Thyroid gland (tissue), 4 donors: Measurements from ENCODE around the gene MYLK4. TPM values are rescaled to one million over a fixed set of nuclear protein-coding genes. Genes with fewer than 3 reads are reported as not detected.
A peak's percentile ranks its signal among the peaks of the same experiment; 100 is the strongest.

ENCODE experiments used
- DNase-seq, 2 donors: peaks; one replicate each; pipeline ENCODE4 v3.0.0-alpha.2; 2019
- H3K27ac ChIP-seq, 3 donors: fragments of 200-600 bp; sonication (generic); 1 replicate in 2 of 3; 2 replicates in 1 of 3; pipeline ENCODE4 v1.5.1; 2016 to 2019; ENCODE audit warnings: mild to moderate bottlenecking in 1 of 3, moderate library complexity in 1 of 3
- H3K27me3 ChIP-seq: fragments of 200-600 bp; sonication (generic); one replicate; pipeline ENCODE4 v1.5.1; 2019
- H3K36me3 ChIP-seq, 2 donors: fragments of 200-600 bp; sonication (generic); one replicate each; pipeline ENCODE4 v1.5.1; 2016 to 2019
- H3K4me1 ChIP-seq, 2 donors: fragments of 200-600 bp; sonication (generic); one replicate each; pipeline ENCODE4 v1.5.1; 2017 to 2019
- H3K4me3 ChIP-seq, 3 donors: fragments of 200-600 bp; sonication (generic); replicated peaks in 1 of 3; 1 replicate in 2 of 3; 2 replicates in 1 of 3; pipeline ENCODE4 v1.5.1; 2016; ENCODE audit warnings: mild to moderate bottlenecking in 1 of 3
- H3K9me3 ChIP-seq: fragments of 200-600 bp; sonication (generic); one replicate; pipeline ENCODE4 v1.5.1; 2017
- POLR2A ChIP-seq, 2 donors: fragments of 450-650 bp; IDR thresholded peaks; one replicate each; pipeline ENCODE4 v1.6.1; 2017; ENCODE audit warnings: antibody characterized with exemption in 2 of 2, mild to moderate bottlenecking in 2 of 2, moderate library complexity in 1 of 2
- WGBS, 2 donors: methylation state at CpG; one replicate each; pipeline ENCODE4 v1.1.5; 2017; 5-methylcytosine and 5-hydroxymethylcytosine counted together
- intact Hi-C: fragments of 100-400 bp; cut with DNase I; formaldehyde crosslinking; loops from one replicate; pipeline ENCODE4 v1.15.1; 2023
- total RNA-seq, 4 donors: library from RNA; depleted of rRNA; stranded (reverse); fragments of >200 nt; gene quantifications; one replicate each; pipeline ENCODE4 v1.2.3, GENCODE V29; 2016
- TF ChIP-seq, protein P1 (sequence below), 6 experiments: fragments of 200-600 bp in 3 of 6; fragments of 450-650 bp in 3 of 6; sonication (generic) in 3 of 6; IDR thresholded peaks; one replicate each; pipeline ENCODE4 v1.5.1; 2016 to 2019; ENCODE audit warnings: antibody characterized with exemption in 6 of 6, mild to moderate bottlenecking in 2 of 6, inconsistent platforms in 1 of 6, moderate library complexity in 1 of 6

Gene MYLK4
- total RNA-seq, 4 donors from 2014 or later: 0.94 to 1.8 (median 1.1) TPM

DNA sequence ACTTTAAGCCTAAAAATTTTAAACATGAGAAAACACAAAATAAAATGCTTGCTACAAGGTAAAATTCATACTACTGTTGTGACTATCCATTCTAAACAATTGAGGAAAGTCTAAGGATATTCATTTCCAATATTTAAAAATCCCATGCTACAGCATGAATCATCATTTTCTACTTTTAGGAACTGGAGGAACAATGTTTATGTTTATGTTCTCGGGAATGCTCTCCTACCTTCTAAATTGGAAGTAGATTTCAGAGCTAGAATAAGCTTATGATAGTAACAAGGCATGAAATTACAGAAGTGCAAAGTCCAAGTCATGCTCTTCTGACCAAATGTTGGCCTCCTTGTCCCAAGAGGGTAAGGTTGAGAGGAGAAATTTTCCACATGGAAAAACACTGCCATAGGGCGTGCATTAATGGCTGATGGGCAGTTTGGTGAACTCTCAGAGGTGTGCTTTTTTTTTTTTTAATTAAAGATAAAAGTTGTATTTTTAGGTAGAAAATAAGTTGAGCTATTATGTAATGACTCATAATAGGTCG lies 6.0 kb upstream of the MYLK4 start:
- no peaks in the 10 kb centered on the region for H3K36me3 ChIP-seq
- no peaks in the 10 kb centered on the region for H3K27me3 ChIP-seq
- H3K9me3 ChIP-seq: no peaks in the 10 kb centered on the region
- H3K27ac ChIP-seq: no peak overlapping the region
- no peaks in the 10 kb centered on the region for H3K4me1 ChIP-seq
- 83 to 84% methylated on average over 3 of the region's 3 CpGs for WGBS, 2 donors
- DNase-seq: no peak
- TF ChIP-seq, protein P1, sequence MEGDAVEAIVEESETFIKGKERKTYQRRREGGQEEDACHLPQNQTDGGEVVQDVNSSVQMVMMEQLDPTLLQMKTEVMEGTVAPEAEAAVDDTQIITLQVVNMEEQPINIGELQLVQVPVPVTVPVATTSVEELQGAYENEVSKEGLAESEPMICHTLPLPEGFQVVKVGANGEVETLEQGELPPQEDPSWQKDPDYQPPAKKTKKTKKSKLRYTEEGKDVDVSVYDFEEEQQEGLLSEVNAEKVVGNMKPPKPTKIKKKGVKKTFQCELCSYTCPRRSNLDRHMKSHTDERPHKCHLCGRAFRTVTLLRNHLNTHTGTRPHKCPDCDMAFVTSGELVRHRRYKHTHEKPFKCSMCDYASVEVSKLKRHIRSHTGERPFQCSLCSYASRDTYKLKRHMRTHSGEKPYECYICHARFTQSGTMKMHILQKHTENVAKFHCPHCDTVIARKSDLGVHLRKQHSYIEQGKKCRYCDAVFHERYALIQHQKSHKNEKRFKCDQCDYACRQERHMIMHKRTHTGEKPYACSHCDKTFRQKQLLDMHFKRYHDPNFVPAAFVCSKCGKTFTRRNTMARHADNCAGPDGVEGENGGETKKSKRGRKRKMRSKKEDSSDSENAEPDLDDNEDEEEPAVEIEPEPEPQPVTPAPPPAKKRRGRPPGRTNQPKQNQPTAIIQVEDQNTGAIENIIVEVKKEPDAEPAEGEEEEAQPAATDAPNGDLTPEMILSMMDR (IDR thresholded peaks at IDR 0.05): no peak
- TF ChIP-seq POLR2A (IDR thresholded peaks at IDR 0.05): no peak
- H3K4me3 ChIP-seq: no peak overlapping the region
- intact Hi-C loops: no loop called here

DNA sequence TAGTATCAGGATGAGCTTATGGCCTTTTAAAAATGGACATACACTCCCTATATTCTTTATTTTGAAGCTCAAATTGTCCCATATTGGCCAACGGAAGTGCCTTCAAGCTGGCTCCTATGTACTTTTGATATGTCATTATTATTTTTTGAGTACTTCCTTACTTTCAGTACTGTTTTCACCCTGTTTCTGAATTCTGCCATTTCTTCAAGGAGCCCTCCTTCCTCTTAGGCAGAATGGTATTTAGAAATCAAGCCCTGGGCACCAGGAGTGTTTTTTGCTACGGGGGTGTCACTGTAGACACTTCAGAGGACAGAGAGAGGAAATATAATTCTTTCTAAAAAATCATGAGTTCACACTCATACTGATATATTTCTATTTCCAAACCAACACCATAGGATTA lies 5.5 kb upstream of the MYLK4 start:
- Histone ChIP-seq H3K27ac (no peak overlapping the region), H3K4me3 (no peak overlapping the region), H3K27me3 (no peaks in the 10 kb centered on the region), H3K36me3 (no peaks in the 10 kb centered on the region), H3K4me1 (no peaks in the 10 kb centered on the region), H3K9me3 (no peaks in the 10 kb centered on the region)
- WGBS, 2 donors: 80 to 86% methylated on average over 2 of the region's 2 CpGs
- no peak for DNase-seq
- no peak for TF ChIP-seq POLR2A (IDR thresholded peaks at IDR 0.05)
- TF ChIP-seq, protein P1 (IDR thresholded peaks at IDR 0.05): no peak
- intact Hi-C loops: no loop called here

DNA sequence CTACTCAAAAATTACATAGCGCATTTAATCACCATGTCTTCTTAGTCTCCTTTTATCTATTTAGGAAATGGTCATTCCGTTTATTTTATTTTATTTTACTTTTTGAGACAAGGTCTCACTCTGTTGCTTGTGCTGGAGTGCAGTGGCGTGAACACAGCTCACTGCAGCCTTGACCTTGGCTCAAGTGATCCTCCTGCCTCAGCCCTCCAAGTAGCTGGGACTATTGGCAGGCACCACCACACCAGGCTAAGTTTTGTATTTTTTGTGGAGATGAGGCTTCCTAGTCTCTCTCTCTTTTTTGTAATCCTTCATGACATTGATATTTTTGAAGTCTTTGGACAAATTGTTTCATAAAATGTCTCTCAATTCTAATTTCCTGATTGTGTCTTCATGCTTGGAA lies 4.7 kb upstream of the MYLK4 start:
- peak; percentile 40 to 58 for DNase-seq
- Histone ChIP-seq H3K27me3 (no peaks in the 10 kb centered on the region), H3K9me3 (no peaks in the 10 kb centered on the region), H3K4me1 (no peaks in the 10 kb centered on the region), H3K4me3 (no peak overlapping the region), H3K27ac (no peak overlapping the region), H3K36me3 (no peaks in the 10 kb centered on the region)
- 64 to 65% methylated on average over 3 of the region's 3 CpGs for WGBS, 2 donors
- no peak for TF ChIP-seq POLR2A (IDR thresholded peaks at IDR 0.05)
- TF ChIP-seq, protein P1 (IDR thresholded peaks at IDR 0.05): no peak
- intact Hi-C loops: no loop called here

DNA sequence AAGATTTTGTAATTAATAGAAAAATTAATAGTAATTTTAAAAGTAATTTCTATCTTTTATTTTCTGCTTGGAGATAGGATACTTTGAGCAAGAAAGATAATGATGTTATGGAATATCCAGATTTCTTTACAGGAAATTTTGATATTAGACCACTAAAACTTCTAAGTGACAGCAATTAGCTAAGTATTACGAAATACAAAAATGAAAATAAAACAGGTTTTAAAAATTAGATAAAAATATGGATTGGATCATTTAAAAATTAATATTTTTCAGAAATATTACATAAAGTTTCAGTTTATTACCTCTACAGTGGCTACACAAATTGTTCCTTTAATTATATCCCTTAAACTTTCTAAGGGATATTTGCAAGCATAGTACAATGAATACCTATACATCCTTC lies 4.2 kb upstream of the MYLK4 start:
- H3K9me3 ChIP-seq: no peaks in the 10 kb centered on the region
- no peak for TF ChIP-seq POLR2A (IDR thresholded peaks at IDR 0.05)
- TF ChIP-seq, protein P1 (IDR thresholded peaks at IDR 0.05): no peak
- whole genome bisulfite sequencing, 2 donors: 87 to 97% methylated on average over 1 of the region's 1 CpG
- no peak for DNase-seq
- intact Hi-C loops: no loop called here
- no peaks in the 10 kb centered on the region for H3K27me3 ChIP-seq
- no peaks in the 10 kb centered on the region for H3K36me3 ChIP-seq
- no peak overlapping the region for H3K4me3 ChIP-seq
- H3K4me1 ChIP-seq: peaks cover 0 to 3% of the 10 kb centered on the region in 2 donors
- H3K27ac ChIP-seq: no peak overlapping the region

DNA sequence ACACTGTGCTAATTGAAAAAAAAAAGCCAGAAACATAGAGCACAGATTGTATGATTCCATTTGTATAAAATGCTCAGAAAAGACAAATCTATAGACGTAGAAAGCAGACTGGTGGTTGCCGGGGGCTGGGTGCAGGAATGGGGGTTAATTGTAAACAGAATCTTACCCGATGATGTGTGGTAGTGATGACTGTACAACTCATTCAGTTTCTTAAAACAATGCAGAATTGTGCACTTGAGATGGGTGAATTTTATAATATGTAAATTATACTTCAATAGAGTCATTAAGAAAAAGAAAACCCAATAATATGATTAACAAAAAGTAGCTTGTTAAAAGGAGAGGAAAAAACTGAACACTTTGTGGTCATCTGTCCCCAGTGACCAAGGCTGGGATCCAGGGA lies 3.7 kb upstream of the MYLK4 start:
- intact Hi-C loops: no loop called here
- TF ChIP-seq, protein P1 (IDR thresholded peaks at IDR 0.05): no peak
- TF ChIP-seq POLR2A (IDR thresholded peaks at IDR 0.05): no peak
- H3K27me3 ChIP-seq: no peaks in the 10 kb centered on the region
- H3K27ac ChIP-seq: no peak overlapping the region
- H3K36me3 ChIP-seq: no peaks in the 10 kb centered on the region
- H3K4me1 ChIP-seq: peaks cover 0 to 3% of the 10 kb centered on the region in 2 donors
- H3K4me3 ChIP-seq: no peak overlapping the region
- no peaks in the 10 kb centered on the region for H3K9me3 ChIP-seq
- no peak for DNase-seq
- 89 to 91% methylated on average over 2 to 3 of the region's 3 CpGs for WGBS, 2 donors
